ENCODE data around the gene PPM1N.
"Not testable (repeated sequence)": the region's sequence is repeated elsewhere in the genome, so short reads cannot be mapped to it uniquely, and the experiment has no call there.

DNA sequence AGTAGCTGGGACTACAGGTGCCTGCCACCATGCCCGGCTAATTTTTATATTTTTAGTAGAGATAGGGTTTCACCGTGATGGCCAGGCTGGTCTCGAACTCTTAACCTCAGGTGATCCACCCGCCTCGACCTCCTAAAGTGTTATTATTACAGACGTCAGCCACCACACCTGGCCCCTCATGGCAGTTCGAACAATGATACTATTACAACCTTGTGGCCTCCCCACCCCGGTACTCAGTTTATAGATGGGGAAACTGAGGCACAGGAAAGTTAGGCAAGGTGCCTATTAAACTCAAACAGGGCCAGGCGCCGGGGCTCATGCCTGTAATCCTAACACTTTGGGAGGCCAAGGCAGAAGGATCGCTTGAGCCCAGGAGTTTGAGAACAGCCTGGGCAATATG is 12.1 kb downstream of the PPM1N start:
- TF ChIP-seq RARB (CRISPR knock-in tag; IDR thresholded peaks at IDR 0.05); TOX (CRISPR knock-in tag; IDR thresholded peaks at IDR 0.05; ENCODE audit: borderline replicate concordance); ZFP3 (CRISPR knock-in tag; IDR thresholded peaks at IDR 0.05); ARNTL (CRISPR knock-in tag; IDR thresholded peaks at IDR 0.05; ENCODE audit: borderline replicate concordance, low read depth); ESRRG (CRISPR knock-in tag; IDR thresholded peaks at IDR 0.05): not testable (repeated sequence)
- TF ChIP-seq, protein P1, sequence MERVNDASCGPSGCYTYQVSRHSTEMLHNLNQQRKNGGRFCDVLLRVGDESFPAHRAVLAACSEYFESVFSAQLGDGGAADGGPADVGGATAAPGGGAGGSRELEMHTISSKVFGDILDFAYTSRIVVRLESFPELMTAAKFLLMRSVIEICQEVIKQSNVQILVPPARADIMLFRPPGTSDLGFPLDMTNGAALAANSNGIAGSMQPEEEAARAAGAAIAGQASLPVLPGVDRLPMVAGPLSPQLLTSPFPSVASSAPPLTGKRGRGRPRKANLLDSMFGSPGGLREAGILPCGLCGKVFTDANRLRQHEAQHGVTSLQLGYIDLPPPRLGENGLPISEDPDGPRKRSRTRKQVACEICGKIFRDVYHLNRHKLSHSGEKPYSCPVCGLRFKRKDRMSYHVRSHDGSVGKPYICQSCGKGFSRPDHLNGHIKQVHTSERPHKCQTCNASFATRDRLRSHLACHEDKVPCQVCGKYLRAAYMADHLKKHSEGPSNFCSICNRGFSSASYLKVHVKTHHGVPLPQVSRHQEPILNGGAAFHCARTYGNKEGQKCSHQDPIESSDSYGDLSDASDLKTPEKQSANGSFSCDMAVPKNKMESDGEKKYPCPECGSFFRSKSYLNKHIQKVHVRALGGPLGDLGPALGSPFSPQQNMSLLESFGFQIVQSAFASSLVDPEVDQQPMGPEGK (CRISPR knock-in tag; IDR thresholded peaks at IDR 0.05; ENCODE audit: borderline replicate concordance), result not testable (repeated sequence)
- TF ChIP-seq, protein P2, sequence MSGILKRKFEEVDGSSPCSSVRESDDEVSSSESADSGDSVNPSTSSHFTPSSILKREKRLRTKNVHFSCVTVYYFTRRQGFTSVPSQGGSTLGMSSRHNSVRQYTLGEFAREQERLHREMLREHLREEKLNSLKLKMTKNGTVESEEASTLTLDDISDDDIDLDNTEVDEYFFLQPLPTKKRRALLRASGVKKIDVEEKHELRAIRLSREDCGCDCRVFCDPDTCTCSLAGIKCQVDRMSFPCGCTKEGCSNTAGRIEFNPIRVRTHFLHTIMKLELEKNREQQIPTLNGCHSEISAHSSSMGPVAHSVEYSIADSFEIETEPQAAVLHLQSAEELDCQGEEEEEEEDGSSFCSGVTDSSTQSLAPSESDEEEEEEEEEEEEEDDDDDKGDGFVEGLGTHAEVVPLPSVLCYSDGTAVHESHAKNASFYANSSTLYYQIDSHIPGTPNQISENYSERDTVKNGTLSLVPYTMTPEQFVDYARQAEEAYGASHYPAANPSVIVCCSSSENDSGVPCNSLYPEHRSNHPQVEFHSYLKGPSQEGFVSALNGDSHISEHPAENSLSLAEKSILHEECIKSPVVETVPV (CRISPR knock-in tag; IDR thresholded peaks at IDR 0.05), result not testable (repeated sequence)

Measured in SK-N-SH treated with all-trans-retinoic acid at 6 μM for 48 hours (cell line).